ENCODE measurements around the gene TSPYL6.

Gene TSPYL6

DNA sequence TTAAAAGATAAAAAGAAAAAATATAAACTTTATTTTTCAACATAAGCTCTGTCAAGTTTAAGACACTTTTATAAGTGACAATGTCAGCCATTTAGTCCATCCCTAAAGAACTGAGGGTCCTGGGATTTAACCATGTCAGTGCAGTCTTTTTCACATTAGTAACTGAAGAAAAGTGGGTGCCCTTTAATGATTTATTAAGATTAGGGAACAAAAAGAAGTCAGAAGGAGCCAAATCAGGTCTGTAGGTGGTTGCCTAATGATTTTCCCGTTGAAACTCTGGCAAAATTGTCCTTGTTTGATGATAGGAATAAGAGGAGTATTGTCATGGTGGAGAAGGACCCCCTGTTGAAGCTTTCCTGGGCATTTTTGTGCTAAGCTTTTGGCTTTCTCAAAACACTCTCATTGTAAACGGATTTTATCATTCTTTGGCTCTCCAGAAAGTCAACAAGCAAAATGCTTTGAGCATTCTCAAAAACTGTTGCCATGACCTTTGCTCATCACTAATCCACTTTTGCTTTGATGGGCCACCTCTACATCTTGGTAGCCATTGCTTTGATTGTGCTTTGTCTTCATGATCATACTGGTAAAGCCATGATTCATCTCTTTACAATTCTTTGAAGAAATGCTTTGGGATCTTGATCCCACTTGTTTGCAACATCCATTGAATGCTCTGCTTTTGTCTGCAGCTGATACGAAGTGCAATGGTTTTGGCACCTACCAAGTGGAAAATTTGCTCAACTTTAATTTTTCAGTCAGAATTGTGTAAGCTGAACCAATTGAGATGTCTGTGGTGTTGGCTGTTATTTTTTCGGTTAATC is 22.0 kb downstream of the TSPYL6 start:
- TF ChIP-seq TARDBP (IDR thresholded peaks at IDR 0.05) (no peak), NFRKB (IDR thresholded peaks at IDR 0.05) (no peak), LEF1 (IDR thresholded peaks at IDR 0.05; ENCODE audit: borderline replicate concordance) (no peak), ELF4 (IDR thresholded peaks at IDR 0.05) (no peak), FOXK2 (IDR thresholded peaks at IDR 0.05) (no peak), SUZ12 (IDR thresholded peaks at IDR 0.05) (no peak), SP1 (IDR thresholded peaks at IDR 0.05) (no peak), ZNF384 (IDR thresholded peaks at IDR 0.05) (no peak), CTBP1 (IDR thresholded peaks at IDR 0.05; ENCODE audit: borderline replicate concordance) (no peak), FOXA1 (IDR thresholded peaks at IDR 0.05) (no peak), HDGF (IDR thresholded peaks at IDR 0.05; ENCODE audit: borderline replicate concordance) (no peak), BHLHE40 (IDR thresholded peaks at IDR 0.05; ENCODE audit: borderline replicate concordance) (no peak)
- TF ChIP-seq, protein P1, sequence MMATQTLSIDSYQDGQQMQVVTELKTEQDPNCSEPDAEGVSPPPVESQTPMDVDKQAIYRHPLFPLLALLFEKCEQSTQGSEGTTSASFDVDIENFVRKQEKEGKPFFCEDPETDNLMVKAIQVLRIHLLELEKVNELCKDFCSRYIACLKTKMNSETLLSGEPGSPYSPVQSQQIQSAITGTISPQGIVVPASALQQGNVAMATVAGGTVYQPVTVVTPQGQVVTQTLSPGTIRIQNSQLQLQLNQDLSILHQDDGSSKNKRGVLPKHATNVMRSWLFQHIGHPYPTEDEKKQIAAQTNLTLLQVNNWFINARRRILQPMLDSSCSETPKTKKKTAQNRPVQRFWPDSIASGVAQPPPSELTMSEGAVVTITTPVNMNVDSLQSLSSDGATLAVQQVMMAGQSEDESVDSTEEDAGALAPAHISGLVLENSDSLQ (IDR thresholded peaks at IDR 0.05), result no peak
- ChIA-PET POLR2A (no interaction called here), CTCF (no interaction called here)
- no peak for DNase-seq (ENCODE audit: extremely low spot score)

DNA sequence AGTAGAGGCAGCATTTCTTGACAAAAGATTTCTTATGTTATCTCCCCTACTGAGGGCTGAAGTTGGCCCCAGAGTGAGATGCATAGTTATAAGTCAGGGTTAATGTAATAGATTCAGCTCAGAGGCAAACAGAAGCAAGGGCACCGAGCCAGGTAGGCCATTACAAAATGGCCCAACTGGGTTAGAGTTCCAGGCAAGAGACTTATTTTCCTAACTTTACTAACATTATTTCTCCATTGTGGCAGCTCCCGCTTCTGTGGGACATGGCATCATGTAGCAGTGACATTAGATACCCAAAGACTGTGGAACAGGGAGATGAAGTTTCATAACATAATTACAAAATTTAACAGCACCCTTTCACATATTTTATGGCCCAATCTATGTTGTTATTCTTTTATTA is 27.1 kb downstream of the TSPYL6 start:
- no peak for DNase-seq (ENCODE audit: extremely low spot score)
- POLR2A ChIA-PET, result no interaction called here
- no peak for TF ChIP-seq L3MBTL2 (conservative IDR thresholded peaks at IDR 0.05)
- TF ChIP-seq, protein P1 (IDR thresholded peaks at IDR 0.05), result no peak
- CTCF ChIA-PET, result no interaction called here

DNA sequence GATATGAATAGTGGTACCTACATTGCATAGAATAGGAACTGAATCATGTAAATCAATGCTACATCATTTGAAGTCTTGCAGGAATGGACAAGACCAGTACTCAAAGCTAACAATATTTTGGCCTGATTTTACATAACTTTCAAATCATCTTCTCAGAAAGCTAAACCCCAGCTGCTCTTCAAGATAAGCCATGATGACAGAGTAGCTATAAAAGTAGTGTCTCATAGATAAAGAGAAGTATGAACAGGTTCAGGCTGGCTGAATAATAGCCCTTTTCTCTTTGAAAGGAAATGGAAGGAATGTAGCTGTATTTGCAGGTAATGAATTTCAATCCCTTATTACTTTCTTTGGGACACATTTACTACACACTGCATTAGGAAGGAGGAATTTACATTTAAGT is 28.2 kb downstream of the TSPYL6 start:
- no peak for DNase-seq (ENCODE audit: extremely low spot score)
- POLR2A ChIA-PET, result no interaction called here
- CTCF ChIA-PET, result no interaction called here
- TF ChIP-seq SP1 (IDR thresholded peaks at IDR 0.05), result no peak
- no peak for TF ChIP-seq CTBP1 (IDR thresholded peaks at IDR 0.05; ENCODE audit: borderline replicate concordance)
- no peak for TF ChIP-seq HDGF (IDR thresholded peaks at IDR 0.05; ENCODE audit: borderline replicate concordance)
- TF ChIP-seq ZNF384 (IDR thresholded peaks at IDR 0.05), result no peak
- TF ChIP-seq LEF1 (IDR thresholded peaks at IDR 0.05; ENCODE audit: borderline replicate concordance), result no peak
- TF ChIP-seq NFRKB (IDR thresholded peaks at IDR 0.05), result no peak
- no peak for TF ChIP-seq FOXA1 (IDR thresholded peaks at IDR 0.05)
- no peak for TF ChIP-seq ARNT (IDR thresholded peaks at IDR 0.05)
- TF ChIP-seq BHLHE40 (IDR thresholded peaks at IDR 0.05; ENCODE audit: borderline replicate concordance), result no peak
- no peak for TF ChIP-seq FOXM1 (IDR thresholded peaks at IDR 0.05; ENCODE audit: borderline replicate concordance)
- no peak for TF ChIP-seq ELF4 (IDR thresholded peaks at IDR 0.05)

DNA sequence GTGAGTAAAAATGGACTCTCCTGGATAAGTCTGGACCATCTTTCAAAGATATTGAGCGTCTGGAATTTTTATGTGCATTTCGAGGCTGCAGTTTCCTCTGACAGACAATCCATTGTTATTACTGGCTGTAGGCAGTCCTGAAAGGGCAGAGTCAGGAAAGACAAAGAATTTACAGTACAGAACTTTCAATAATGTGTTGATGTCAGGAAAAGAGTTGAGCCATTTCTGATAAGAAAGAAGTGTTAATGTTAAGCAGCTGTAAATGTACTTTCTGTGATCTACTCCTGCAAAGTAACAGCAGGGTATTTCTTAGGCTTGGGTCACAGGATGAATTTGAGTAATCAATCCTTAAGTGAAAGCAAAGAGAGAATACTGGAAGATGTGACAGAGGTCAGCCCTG is 29.8 kb downstream of the TSPYL6 start:
- no peak for TF ChIP-seq FOXK2 (IDR thresholded peaks at IDR 0.05)
- no peak for TF ChIP-seq ELF4 (IDR thresholded peaks at IDR 0.05)
- TF ChIP-seq L3MBTL2 (conservative IDR thresholded peaks at IDR 0.05), result no peak
- TF ChIP-seq SP1 (IDR thresholded peaks at IDR 0.05), result no peak
- TF ChIP-seq SUZ12 (IDR thresholded peaks at IDR 0.05), result no peak
- no peak for TF ChIP-seq FOXM1 (IDR thresholded peaks at IDR 0.05; ENCODE audit: borderline replicate concordance)
- TF ChIP-seq ZNF384 (IDR thresholded peaks at IDR 0.05), result no peak
- TF ChIP-seq LEF1 (IDR thresholded peaks at IDR 0.05; ENCODE audit: borderline replicate concordance), result no peak
- no peak for TF ChIP-seq HDGF (IDR thresholded peaks at IDR 0.05; ENCODE audit: borderline replicate concordance)
- no peak for TF ChIP-seq NFRKB (IDR thresholded peaks at IDR 0.05)
- TF ChIP-seq, protein P1 (IDR thresholded peaks at IDR 0.05), result no peak
- ChIA-PET CTCF (no interaction called here), POLR2A (no interaction called here)
- no peak for DNase-seq (ENCODE audit: extremely low spot score)

DNA sequence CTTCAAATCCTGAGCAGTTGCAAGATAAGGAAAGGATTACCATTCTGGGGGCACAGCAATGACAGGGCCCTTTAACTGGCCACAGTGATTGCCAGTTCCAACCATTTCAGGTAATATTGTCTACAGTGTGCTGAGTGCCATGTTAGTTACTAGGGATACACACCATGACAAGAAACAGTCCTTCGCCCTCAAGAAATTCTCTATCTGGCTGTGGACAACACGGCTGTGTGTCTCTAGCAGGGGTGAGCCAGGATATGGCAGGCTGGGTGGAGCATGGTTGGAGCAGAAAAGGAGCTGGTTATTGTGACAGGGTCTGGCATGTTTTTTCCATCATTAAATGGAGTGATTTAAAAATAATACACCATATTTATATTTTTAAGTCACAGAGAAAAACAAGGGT is 31.0 kb downstream of the TSPYL6 start:
- POLR2A ChIA-PET, result no interaction called here
- CTCF ChIA-PET, result no interaction called here
- TF ChIP-seq ZNF384 (IDR thresholded peaks at IDR 0.05), result no peak
- TF ChIP-seq FOXA1 (IDR thresholded peaks at IDR 0.05), result no peak
- no peak for TF ChIP-seq ELF4 (IDR thresholded peaks at IDR 0.05)
- TF ChIP-seq HDGF (IDR thresholded peaks at IDR 0.05; ENCODE audit: borderline replicate concordance), result no peak
- TF ChIP-seq NFRKB (IDR thresholded peaks at IDR 0.05), result no peak
- TF ChIP-seq, protein P1 (IDR thresholded peaks at IDR 0.05), result no peak
- no peak for TF ChIP-seq TARDBP (IDR thresholded peaks at IDR 0.05)
- no peak for TF ChIP-seq ARNT (IDR thresholded peaks at IDR 0.05)
- TF ChIP-seq LEF1 (IDR thresholded peaks at IDR 0.05; ENCODE audit: borderline replicate concordance), result no peak
- TF ChIP-seq BHLHE40 (IDR thresholded peaks at IDR 0.05; ENCODE audit: borderline replicate concordance), result no peak
- no peak for TF ChIP-seq SUZ12 (IDR thresholded peaks at IDR 0.05)
- TF ChIP-seq L3MBTL2 (conservative IDR thresholded peaks at IDR 0.05), result no peak
- TF ChIP-seq CTBP1 (IDR thresholded peaks at IDR 0.05; ENCODE audit: borderline replicate concordance), result no peak
- no peak for TF ChIP-seq SP1 (IDR thresholded peaks at IDR 0.05)
- DNase-seq (ENCODE audit: extremely low spot score), result no peak

DNA sequence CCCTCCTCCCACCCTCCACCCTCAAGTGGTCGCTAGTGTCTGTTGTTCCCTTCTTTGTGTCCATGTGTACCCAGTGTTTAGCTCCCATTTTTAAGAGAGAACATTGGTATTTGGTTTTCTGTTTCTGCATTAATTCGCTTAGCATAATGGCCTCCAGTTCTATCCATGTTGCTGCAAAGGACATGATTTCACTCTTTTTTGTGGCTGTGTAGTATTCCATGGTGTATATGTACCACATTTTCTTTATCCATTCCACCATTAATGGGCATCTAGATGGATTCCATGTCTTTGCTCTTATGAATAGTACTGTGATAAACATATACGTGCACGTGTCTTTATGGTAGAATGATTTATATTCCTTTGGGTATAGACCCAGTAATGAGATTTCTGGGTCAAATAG is 42.9 kb downstream of the TSPYL6 start:
- DNase-seq (ENCODE audit: extremely low spot score), result no peak
- POLR2A ChIA-PET, result no interaction called here
- TF ChIP-seq FOXM1 (IDR thresholded peaks at IDR 0.05; ENCODE audit: borderline replicate concordance) (no peak), ARNT (IDR thresholded peaks at IDR 0.05) (no peak), L3MBTL2 (conservative IDR thresholded peaks at IDR 0.05) (no peak), BHLHE40 (IDR thresholded peaks at IDR 0.05; ENCODE audit: borderline replicate concordance) (no peak), LEF1 (IDR thresholded peaks at IDR 0.05; ENCODE audit: borderline replicate concordance) (no peak), HDGF (IDR thresholded peaks at IDR 0.05; ENCODE audit: borderline replicate concordance) (no peak)
- TF ChIP-seq, protein P1 (IDR thresholded peaks at IDR 0.05), result no peak
- CTCF ChIA-PET, result no interaction called here

All from HEK293T (cell line).